ENCODE data around the gene RIPOR3. TPM values are rescaled to one million over a fixed set of nuclear protein-coding genes. Genes with fewer than 3 reads are reported as not detected.
"Not testable (repeated sequence)": the region's sequence is repeated elsewhere in the genome, so short reads cannot be mapped to it uniquely, and the experiment has no call there.

Gene RIPOR3
- polyA plus RNA-seq, 1 donor from 2014 or later, result not detected

- no peaks in the 10 kb centered on the region for H3K36me3 ChIP-seq (ENCODE audit: insufficient read depth, low read length)
- TF ChIP-seq TAF1 (IDR thresholded peaks at IDR 0.05; ENCODE audit: low read depth) (no peak), CTCF (IDR thresholded peaks at IDR 0.05; ENCODE audit: poor library complexity, severe bottlenecking) (no peak)
- no peak overlapping the region for H3K9ac ChIP-seq (ENCODE audit: low read length)
- H3K27me3 ChIP-seq (ENCODE audit: insufficient read depth, low read depth, low read length), result no peaks in the 10 kb centered on the region
- no peak overlapping the region for H2AFZ ChIP-seq (ENCODE audit: low read depth, low read length)
- no peaks in the 10 kb centered on the region for H3K9me2 ChIP-seq (ENCODE audit: insufficient read depth, low read length)
- no peaks in the 10 kb centered on the region for H4K20me1 ChIP-seq (ENCODE audit: insufficient read depth)
- H3K4me2 ChIP-seq (ENCODE audit: low read length), result no peak overlapping the region
- H3F3A ChIP-seq (ENCODE audit: insufficient read depth, low read length, poor library complexity, severe bottlenecking), result no peaks in the 10 kb centered on the region
- H3K79me2 ChIP-seq (replicated peaks; ENCODE audit: insufficient read depth, low read length), result no peaks in the 10 kb centered on the region
- H3K4me3 ChIP-seq (ENCODE audit: low read length), result no peak overlapping the region
- no peaks in the 10 kb centered on the region for H3K9me3 ChIP-seq (ENCODE audit: low read length)
- H3K27ac ChIP-seq (ENCODE audit: low read length), result no peak overlapping the region
Measured at GRCh38 chr20:50571466-50571865, 119.9 kb downstream of the RIPOR3 start.

- Histone ChIP-seq H3K36me3 (ENCODE audit: insufficient read depth, low read length) (peaks cover 4% of the 10 kb centered on the region), H3K27ac (ENCODE audit: low read length) (no peak overlapping the region), H3K4me3 (ENCODE audit: low read length) (no peak overlapping the region), H3K4me2 (ENCODE audit: low read length) (no peak overlapping the region), H2AFZ (ENCODE audit: low read depth, low read length) (no peak overlapping the region), H3K9ac (ENCODE audit: low read length) (no peak overlapping the region), H4K20me1 (ENCODE audit: insufficient read depth) (no peaks in the 10 kb centered on the region), H3K9me2 (ENCODE audit: insufficient read depth, low read length) (no peaks in the 10 kb centered on the region), H3F3A (ENCODE audit: insufficient read depth, low read length, poor library complexity, severe bottlenecking) (no peaks in the 10 kb centered on the region), H3K27me3 (ENCODE audit: insufficient read depth, low read depth, low read length) (no peaks in the 10 kb centered on the region), H3K79me2 (replicated peaks; ENCODE audit: insufficient read depth, low read length) (no peaks in the 10 kb centered on the region), H3K9me3 (ENCODE audit: low read length) (no peaks in the 10 kb centered on the region)
- TF ChIP-seq REST (IDR thresholded peaks at IDR 0.05; ENCODE audit: borderline replicate concordance) (no peak), MXI1 (conservative IDR thresholded peaks at IDR 0.05; ENCODE audit: poor library complexity, severe bottlenecking) (no peak), SMC3 (conservative IDR thresholded peaks at IDR 0.05; ENCODE audit: poor library complexity) (no peak), TAF1 (IDR thresholded peaks at IDR 0.05; ENCODE audit: low read depth) (no peak), RAD21 (conservative IDR thresholded peaks at IDR 0.05) (no peak), POLR2AphosphoS5 (IDR thresholded peaks at IDR 0.05) (no peak), CTCF (IDR thresholded peaks at IDR 0.05; ENCODE audit: poor library complexity, severe bottlenecking) (no peak), EZH2 (IDR thresholded peaks at IDR 0.05; ENCODE audit: borderline replicate concordance, insufficient read depth, low read length, poor library complexity, severe bottlenecking) (no peak), EP300 (conservative IDR thresholded peaks at IDR 0.05; ENCODE audit: poor library complexity, severe bottlenecking) (no peak)
Measured at GRCh38 chr20:50569864-50570836, 121.2 kb downstream of the RIPOR3 start.

GRCh38 chr20:50569487-50569863, 121.9 kb downstream of the RIPOR3 start:
- not testable (repeated sequence) for H3K79me2 ChIP-seq (replicated peaks; ENCODE audit: insufficient read depth, low read length); H3K27me3 ChIP-seq (ENCODE audit: insufficient read depth, low read depth, low read length)

More at GRCh38 chr20:50569487-50569863, 121.9 kb downstream of the RIPOR3 start:
- H3K36me3 ChIP-seq (ENCODE audit: insufficient read depth, low read length); H3K9me2 ChIP-seq (ENCODE audit: insufficient read depth, low read length); H3K9ac ChIP-seq (ENCODE audit: low read length); H3K4me2 ChIP-seq (ENCODE audit: low read length); H3K4me3 ChIP-seq (ENCODE audit: low read length); H3K27ac ChIP-seq (ENCODE audit: low read length); H2AFZ ChIP-seq (ENCODE audit: low read depth, low read length); H3F3A ChIP-seq (ENCODE audit: insufficient read depth, low read length, poor library complexity, severe bottlenecking); H4K20me1 ChIP-seq (ENCODE audit: insufficient read depth); H3K9me3 ChIP-seq (ENCODE audit: low read length): not testable (repeated sequence)
